ENCODE results near the gene EXOC6. TPM values are rescaled to one million over a fixed set of nuclear protein-coding genes. Genes with fewer than 3 reads are reported as not detected.

The EXOC6 gene
- total and polyA plus RNA-seq, 10 of the 15 experiments (the other 5 are each of a cell fraction or from before 2014, with no cell fraction given) = 7.6 to 53.8 (median 13.3) TPM

DNA sequence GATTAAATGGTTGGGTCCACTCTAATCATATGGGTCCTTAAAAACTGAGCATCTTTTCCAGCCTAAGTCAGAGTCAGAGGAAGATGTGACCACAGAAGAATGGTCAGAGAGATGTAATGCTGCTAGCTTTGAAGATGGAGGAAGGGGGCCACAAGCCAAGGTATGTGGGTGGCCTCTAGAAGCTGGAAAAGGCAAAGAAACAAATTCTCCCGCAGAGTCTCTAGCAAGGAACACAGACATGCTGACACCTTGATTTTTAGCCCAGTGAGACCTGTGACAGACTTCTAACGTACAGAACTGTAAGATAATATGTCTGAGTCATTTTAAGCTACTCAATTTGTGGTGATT, 1.5 kb upstream of the EXOC6 start (continued):
- TF ChIP-seq, protein P1, sequence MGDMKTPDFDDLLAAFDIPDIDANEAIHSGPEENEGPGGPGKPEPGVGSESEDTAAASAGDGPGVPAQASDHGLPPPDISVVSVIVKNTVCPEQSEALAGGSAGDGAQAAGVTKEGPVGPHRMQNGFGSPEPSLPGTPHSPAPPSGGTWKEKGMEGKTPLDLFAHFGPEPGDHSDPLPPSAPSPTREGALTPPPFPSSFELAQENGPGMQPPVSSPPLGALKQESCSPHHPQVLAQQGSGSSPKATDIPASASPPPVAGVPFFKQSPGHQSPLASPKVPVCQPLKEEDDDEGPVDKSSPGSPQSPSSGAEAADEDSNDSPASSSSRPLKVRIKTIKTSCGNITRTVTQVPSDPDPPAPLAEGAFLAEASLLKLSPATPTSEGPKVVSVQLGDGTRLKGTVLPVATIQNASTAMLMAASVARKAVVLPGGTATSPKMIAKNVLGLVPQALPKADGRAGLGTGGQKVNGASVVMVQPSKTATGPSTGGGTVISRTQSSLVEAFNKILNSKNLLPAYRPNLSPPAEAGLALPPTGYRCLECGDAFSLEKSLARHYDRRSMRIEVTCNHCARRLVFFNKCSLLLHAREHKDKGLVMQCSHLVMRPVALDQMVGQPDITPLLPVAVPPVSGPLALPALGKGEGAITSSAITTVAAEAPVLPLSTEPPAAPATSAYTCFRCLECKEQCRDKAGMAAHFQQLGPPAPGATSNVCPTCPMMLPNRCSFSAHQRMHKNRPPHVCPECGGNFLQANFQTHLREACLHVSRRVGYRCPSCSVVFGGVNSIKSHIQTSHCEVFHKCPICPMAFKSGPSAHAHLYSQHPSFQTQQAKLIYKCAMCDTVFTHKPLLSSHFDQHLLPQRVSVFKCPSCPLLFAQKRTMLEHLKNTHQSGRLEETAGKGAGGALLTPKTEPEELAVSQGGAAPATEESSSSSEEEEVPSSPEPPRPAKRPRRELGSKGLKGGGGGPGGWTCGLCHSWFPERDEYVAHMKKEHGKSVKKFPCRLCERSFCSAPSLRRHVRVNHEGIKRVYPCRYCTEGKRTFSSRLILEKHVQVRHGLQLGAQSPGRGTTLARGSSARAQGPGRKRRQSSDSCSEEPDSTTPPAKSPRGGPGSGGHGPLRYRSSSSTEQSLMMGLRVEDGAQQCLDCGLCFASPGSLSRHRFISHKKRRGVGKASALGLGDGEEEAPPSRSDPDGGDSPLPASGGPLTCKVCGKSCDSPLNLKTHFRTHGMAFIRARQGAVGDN (IDR thresholded peaks at IDR 0.05) = no peak
- TF ChIP-seq MEF2A (IDR thresholded peaks at IDR 0.05; ENCODE audit: insufficient read depth, low read depth, low read length) (no peak), CHD2 (IDR thresholded peaks at IDR 0.05; ENCODE audit: borderline replicate concordance, low read depth, low read length) (no peak), HDGF (IDR thresholded peaks at IDR 0.05) (no peak), TCF3 (IDR thresholded peaks at IDR 0.05; ENCODE audit: borderline replicate concordance, insufficient read depth, low read depth, low read length) (no peak), STAT1 (conservative IDR thresholded peaks at IDR 0.05) (no peak), BHLHE40 (IDR thresholded peaks at IDR 0.05; ENCODE audit: borderline replicate concordance in 1 of 2, low read depth in 2 of 2, low read length in 1 of 2) (no peak), RAD51 (IDR thresholded peaks at IDR 0.05) (no peak)
- TF ChIP-seq, protein P2, sequence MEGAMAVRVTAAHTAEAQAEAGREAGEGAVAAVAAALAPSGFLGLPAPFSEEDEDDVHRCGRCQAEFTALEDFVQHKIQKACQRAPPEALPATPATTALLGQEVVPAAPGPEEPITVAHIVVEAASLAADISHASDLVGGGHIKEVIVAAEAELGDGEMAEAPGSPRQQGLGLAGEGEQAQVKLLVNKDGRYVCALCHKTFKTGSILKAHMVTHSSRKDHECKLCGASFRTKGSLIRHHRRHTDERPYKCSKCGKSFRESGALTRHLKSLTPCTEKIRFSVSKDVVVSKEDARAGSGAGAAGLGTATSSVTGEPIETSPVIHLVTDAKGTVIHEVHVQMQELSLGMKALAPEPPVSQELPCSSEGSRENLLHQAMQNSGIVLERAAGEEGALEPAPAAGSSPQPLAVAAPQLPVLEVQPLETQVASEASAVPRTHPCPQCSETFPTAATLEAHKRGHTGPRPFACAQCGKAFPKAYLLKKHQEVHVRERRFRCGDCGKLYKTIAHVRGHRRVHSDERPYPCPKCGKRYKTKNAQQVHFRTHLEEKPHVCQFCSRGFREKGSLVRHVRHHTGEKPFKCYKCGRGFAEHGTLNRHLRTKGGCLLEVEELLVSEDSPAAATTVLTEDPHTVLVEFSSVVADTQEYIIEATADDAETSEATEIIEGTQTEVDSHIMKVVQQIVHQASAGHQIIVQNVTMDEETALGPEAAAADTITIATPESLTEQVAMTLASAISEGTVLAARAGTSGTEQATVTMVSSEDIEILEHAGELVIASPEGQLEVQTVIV (IDR thresholded peaks at IDR 0.05; ENCODE audit: borderline replicate concordance, partially characterized antibody) = no peak
- TF ChIP-seq, protein P3, sequence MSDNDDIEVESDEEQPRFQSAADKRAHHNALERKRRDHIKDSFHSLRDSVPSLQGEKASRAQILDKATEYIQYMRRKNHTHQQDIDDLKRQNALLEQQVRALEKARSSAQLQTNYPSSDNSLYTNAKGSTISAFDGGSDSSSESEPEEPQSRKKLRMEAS (IDR thresholded peaks at IDR 0.05; ENCODE audit: low read depth, low read length) = no peak
